A549 (cell line): ENCODE data around the gene CDK19. TPM values are rescaled to one million over a fixed set of nuclear protein-coding genes. Genes with fewer than 3 reads are reported as not detected.

Source experiments
- ATAC-seq, 2 experiments: fragments of 200-7000 bp in 1 of 2; fragments of >200 bp in 1 of 2; cut with Nextera tagmentation in 1 of 2; cut with Tn5 transposase in 1 of 2; 3 replicates each; pipeline versions ENCODE4 v1.8.0 to v1.9.1; 2018 to 2020; ENCODE audit warnings: mild to moderate bottlenecking in 1 of 2, moderate library complexity in 1 of 2
- CTCF ChIA-PET: fragments of 300-600 bp; sonication (Branson Sonifier 250); formaldehyde crosslinking; extraction: SDS; loops from one replicate; lab custom pipeline; 2021; ENCODE audit warnings: antibody characterized with exemption, inconsistent platforms; lab: Yijun Ruan, JAX
- POLR2A ChIA-PET: fragments of 350-600 bp; formaldehyde crosslinking; extraction: SDS; loops from one replicate; lab custom pipeline; 2021; ENCODE audit warnings: antibody characterized with exemption, inconsistent platforms; lab: Yijun Ruan, JAX
- DNase-seq, 2 experiments: peaks; one replicate each; pipeline versions ENCODE4 v3.0.0 to v3.0.0-alpha.2; 2011 to 2016; ENCODE audit warnings: low read depth in 1 of 2, low spot score in 1 of 2
- FAIRE-seq: peaks from 2 replicates; lab custom pipeline; 2011; peaks lifted over from hg19 to GRCh38; lab: Jason Lieb, UNC
- H3K27ac ChIP-seq, 2 experiments: fragments of >200 bp; sonication (Bioruptor Twin); formaldehyde crosslinking; 3 replicates each; pipeline ENCODE4 v1.5.1; 2016 to 2017
- H3K4me1 ChIP-seq: fragments of >200 bp; sonication (Bioruptor Twin); formaldehyde crosslinking; 3 replicates; pipeline ENCODE4 v1.6.1; 2016
- H3K4me2 ChIP-seq: fragments of >200 bp; sonication (Bioruptor Twin); formaldehyde crosslinking; 3 replicates; pipeline ENCODE4 v1.6.1; 2016
- H3K4me3 ChIP-seq: fragments of >200 bp; sonication (Bioruptor Twin); formaldehyde crosslinking; 3 replicates; pipeline ENCODE4 v1.5.1; 2016
- H3K9me3 ChIP-seq: fragments of >200 bp; sonication (Bioruptor Twin); formaldehyde crosslinking; 3 replicates; pipeline ENCODE4 v1.6.1; 2016
- CBX2 ChIP-seq: fragments of 200-600 bp; sonication (generic); IDR thresholded peaks from 2 replicates; pipeline ENCODE4 v1.6.1; 2016; ENCODE audit warnings: low read depth, mild to moderate bottlenecking, borderline replicate concordance
- CHD2 ChIP-seq: fragments of 150-350 bp; IDR thresholded peaks from 2 replicates; pipeline ENCODE4 v1.6.1; 2014; ENCODE audit warnings: low read length; ENCODE audit not compliant: partially characterized antibody
- E2F6 ChIP-seq: IDR thresholded peaks from 2 replicates; pipeline ENCODE4 v1.6.1; 2012; ENCODE audit warnings: low read depth, borderline replicate concordance
- EHMT2 ChIP-seq: fragments of 200-600 bp; sonication (generic); IDR thresholded peaks from 2 replicates; pipeline ENCODE4 v1.6.1; 2016; ENCODE audit warnings: antibody characterized with exemption, low read depth, mild to moderate bottlenecking, moderate library complexity
- FOSB ChIP-seq: fragments of 250-450 bp; sonication (Bioruptor Pico); IDR thresholded peaks from 2 replicates; pipeline ENCODE4 v1.5.0; 2020; ENCODE audit warnings: mild to moderate bottlenecking, moderate library complexity
- FOXS1 ChIP-seq: fragments of 250-450 bp; sonication (Bioruptor Pico); IDR thresholded peaks from 2 replicates; pipeline ENCODE4 v1.5.0; 2020; ENCODE audit warnings: mild to moderate bottlenecking, moderate library complexity
- GATA3 ChIP-seq: IDR thresholded peaks from 2 replicates; pipeline ENCODE4 v1.6.1; 2012; ENCODE audit warnings: borderline replicate concordance
- HEYL ChIP-seq: fragments of 250-450 bp; sonication (Bioruptor Pico); IDR thresholded peaks from 2 replicates; pipeline ENCODE4 v1.8.0; 2021; ENCODE audit warnings: mild to moderate bottlenecking, moderate library complexity
- HMGXB4 ChIP-seq: fragments of 250-450 bp; sonication (Bioruptor Pico); IDR thresholded peaks from 2 replicates; pipeline ENCODE4 v1.5.0; 2021; ENCODE audit warnings: mild to moderate bottlenecking, moderate library complexity, borderline replicate concordance
- MAFK ChIP-seq: fragments of 450-650 bp; IDR thresholded peaks from 2 replicates; pipeline ENCODE4 v1.6.1; 2014; ENCODE audit not compliant: partially characterized antibody
- MAZ ChIP-seq: fragments of 150-350 bp; IDR thresholded peaks from 2 replicates; pipeline ENCODE4 v1.6.1; 2014; ENCODE audit warnings: antibody characterized with exemption, low read depth, low read length, borderline replicate concordance
- MYC ChIP-seq: IDR thresholded peaks from 2 replicates; pipeline ENCODE4 v1.6.1; 2012; ENCODE audit warnings: mild to moderate bottlenecking, inconsistent platforms, low read length, improper control_type of control experiment, borderline replicate concordance
- PHF8 ChIP-seq: fragments of 200-600 bp; sonication (generic); IDR thresholded peaks from 2 replicates; pipeline ENCODE4 v1.6.1; 2016; ENCODE audit warnings: low read depth, mild to moderate bottlenecking, antibody characterized with exemption, moderate library complexity, borderline replicate concordance
- POLR2A ChIP-seq: IDR thresholded peaks from 2 replicates; pipeline ENCODE4 v1.6.1; 2012; ENCODE audit warnings: mild to moderate bottlenecking, low read length
- REST ChIP-seq: fragments of 200-600 bp; sonication (generic); IDR thresholded peaks from 2 replicates; pipeline ENCODE4 v1.6.1; 2016; ENCODE audit warnings: antibody characterized with exemption, mild to moderate bottlenecking, moderate library complexity
- RNF2 ChIP-seq: fragments of 200-600 bp; sonication (generic); IDR thresholded peaks from 2 replicates; pipeline ENCODE4 v1.6.1; 2016; ENCODE audit warnings: low read depth, mild to moderate bottlenecking, antibody characterized with exemption, moderate library complexity, borderline replicate concordance
- TFCP2L1 ChIP-seq: fragments of 250-450 bp; sonication (Bioruptor Pico); IDR thresholded peaks from 2 replicates; pipeline ENCODE4 v1.5.0; 2021; ENCODE audit warnings: mild to moderate bottlenecking
- ZFP36 ChIP-seq: fragments of 450-650 bp; IDR thresholded peaks from 2 replicates; pipeline ENCODE4 v1.6.1; 2014; ENCODE audit warnings: borderline replicate concordance; ENCODE audit not compliant: partially characterized antibody
- WGBS: methylation state at CpG from one replicate; pipeline ENCODE4 v1.1.6; 2017; ENCODE audit errors: missing lambda C conversion rate; 5-methylcytosine and 5-hydroxymethylcytosine counted together
- polyA plus RNA-seq, 4 experiments: library from polyadenylated mRNA; depleted of rRNA in 3 of 4; stranded (reverse); fragments of >200 nt; fragmentation: RNase III in 1 of 4; extraction: RNeasy Plus Mini Kit Qiagen cat#74134 plus additional on column Dnase treatment in 1 of 4; gene quantifications; 2 replicates in 3 of 4; 3 replicates in 1 of 4; pipeline ENCODE4 v1.2.3, GENCODE V29; 2011 to 2017
- TF ChIP-seq, protein P1 (sequence below): fragments of >200 bp; sonication (Bioruptor Twin); formaldehyde crosslinking; IDR thresholded peaks from 3 replicates; pipeline ENCODE4 v1.5.1; 2016
- TF ChIP-seq, protein P2 (sequence below): fragments of >200 bp; sonication (Bioruptor Twin); formaldehyde crosslinking; IDR thresholded peaks from 2 replicates; pipeline ENCODE4 v1.6.1; 2016
- TF ChIP-seq, protein P3 (sequence below): fragments of 150-350 bp; IDR thresholded peaks from 2 replicates; pipeline ENCODE4 v1.6.1; 2014; ENCODE audit warnings: low read depth, mild to moderate bottlenecking, low read length

The CDK19 gene
- polyA plus RNA-seq, 2 of the 4 experiments (the other 2 are of a cell fraction): 7.1 to 18.6 TPM

DNA sequence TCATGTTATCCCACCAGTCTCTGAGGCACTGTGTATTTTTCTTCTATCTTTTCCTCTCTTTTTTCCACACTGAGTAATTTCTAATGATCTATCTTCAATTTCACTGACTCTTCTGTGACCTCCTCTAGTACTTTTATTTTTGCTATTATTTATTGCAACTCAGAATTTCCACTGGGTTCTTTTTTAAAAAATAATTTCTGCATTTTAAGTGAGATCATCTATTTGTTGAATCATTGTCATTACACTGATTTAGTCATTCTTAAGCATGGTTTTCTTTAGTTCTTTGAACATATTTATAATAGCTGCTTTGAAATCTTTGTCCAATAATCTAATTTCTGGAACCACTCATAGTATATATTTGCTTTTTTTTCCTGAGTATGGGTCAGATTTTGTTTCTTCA lies 242.1 kb downstream of the CDK19 start:
- ATAC-seq: no peak
- FAIRE-seq: no peak
- Histone ChIP-seq H3K27ac (no peak overlapping the region), H3K4me1 (no peaks in the 10 kb centered on the region), H3K9me3 (no peaks in the 10 kb centered on the region), H3K4me2 (no peak overlapping the region), H3K4me3 (no peak overlapping the region)
- ChIA-PET POLR2A (no interaction called here), CTCF (interaction anchor here (0.6 kb wide), 1 partner anchor 29 kb away, joined by 3 read pairs; no protein-coding TSS in a partner anchor)
- no peak for DNase-seq
- TF ChIP-seq EHMT2 (no peak), ZFP36 (no peak), CHD2 (no peak), HEYL (no peak), POLR2A (no peak), TFCP2L1 (CRISPR knock-in tag) (no peak), FOSB (CRISPR knock-in tag) (no peak), REST (no peak), PHF8 (no peak), MAFK (no peak), MAZ (no peak), CBX2 (no peak), GATA3 (no peak), FOXS1 (CRISPR knock-in tag) (no peak)
- TF ChIP-seq, protein P1, sequence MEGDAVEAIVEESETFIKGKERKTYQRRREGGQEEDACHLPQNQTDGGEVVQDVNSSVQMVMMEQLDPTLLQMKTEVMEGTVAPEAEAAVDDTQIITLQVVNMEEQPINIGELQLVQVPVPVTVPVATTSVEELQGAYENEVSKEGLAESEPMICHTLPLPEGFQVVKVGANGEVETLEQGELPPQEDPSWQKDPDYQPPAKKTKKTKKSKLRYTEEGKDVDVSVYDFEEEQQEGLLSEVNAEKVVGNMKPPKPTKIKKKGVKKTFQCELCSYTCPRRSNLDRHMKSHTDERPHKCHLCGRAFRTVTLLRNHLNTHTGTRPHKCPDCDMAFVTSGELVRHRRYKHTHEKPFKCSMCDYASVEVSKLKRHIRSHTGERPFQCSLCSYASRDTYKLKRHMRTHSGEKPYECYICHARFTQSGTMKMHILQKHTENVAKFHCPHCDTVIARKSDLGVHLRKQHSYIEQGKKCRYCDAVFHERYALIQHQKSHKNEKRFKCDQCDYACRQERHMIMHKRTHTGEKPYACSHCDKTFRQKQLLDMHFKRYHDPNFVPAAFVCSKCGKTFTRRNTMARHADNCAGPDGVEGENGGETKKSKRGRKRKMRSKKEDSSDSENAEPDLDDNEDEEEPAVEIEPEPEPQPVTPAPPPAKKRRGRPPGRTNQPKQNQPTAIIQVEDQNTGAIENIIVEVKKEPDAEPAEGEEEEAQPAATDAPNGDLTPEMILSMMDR: no peak
- TF ChIP-seq, protein P2, sequence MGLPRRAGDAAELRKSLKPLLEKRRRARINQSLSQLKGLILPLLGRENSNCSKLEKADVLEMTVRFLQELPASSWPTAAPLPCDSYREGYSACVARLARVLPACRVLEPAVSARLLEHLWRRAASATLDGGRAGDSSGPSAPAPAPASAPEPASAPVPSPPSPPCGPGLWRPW: no peak
- TF ChIP-seq, protein P3, sequence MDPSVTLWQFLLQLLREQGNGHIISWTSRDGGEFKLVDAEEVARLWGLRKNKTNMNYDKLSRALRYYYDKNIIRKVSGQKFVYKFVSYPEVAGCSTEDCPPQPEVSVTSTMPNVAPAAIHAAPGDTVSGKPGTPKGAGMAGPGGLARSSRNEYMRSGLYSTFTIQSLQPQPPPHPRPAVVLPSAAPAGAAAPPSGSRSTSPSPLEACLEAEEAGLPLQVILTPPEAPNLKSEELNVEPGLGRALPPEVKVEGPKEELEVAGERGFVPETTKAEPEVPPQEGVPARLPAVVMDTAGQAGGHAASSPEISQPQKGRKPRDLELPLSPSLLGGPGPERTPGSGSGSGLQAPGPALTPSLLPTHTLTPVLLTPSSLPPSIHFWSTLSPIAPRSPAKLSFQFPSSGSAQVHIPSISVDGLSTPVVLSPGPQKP: no peak

DNA sequence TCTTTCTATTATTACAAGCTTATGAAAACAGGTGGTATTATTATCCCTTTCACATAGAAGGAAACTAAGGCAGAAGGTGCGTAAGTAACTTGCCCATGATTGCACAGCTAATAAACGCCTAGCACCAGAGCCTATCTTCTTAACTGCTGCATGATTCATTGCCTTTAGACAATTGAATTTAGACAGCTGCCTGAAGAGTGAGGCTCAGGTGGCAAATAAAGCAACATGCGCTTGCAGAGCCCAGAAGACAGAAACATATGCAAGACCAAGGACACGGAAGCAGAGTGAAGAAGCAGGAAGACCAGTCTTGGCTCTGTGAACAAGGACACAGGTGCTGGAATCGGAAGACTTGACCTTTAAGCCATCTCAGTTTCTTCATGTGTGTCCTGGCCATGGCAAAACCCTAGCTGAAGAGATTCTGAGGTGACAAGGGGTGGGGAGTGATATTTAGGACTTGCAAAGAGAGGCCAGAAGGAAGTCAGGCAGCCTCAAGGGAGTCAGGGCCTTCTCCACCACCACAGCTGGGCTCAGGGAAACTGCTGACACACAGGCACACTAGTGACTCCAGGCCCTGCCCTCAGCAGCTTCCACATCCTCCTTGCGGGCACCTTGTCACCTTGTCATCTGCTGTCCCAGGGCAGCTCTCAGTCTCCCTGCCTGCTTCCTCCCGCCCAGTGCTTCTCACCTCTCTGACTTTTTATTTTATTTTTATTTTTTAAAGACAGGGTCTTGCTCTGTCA lies 247.1 kb downstream of the CDK19 start:
- POLR2A ChIA-PET: no interaction called here
- FAIRE-seq: no peak

More for the DNA sequence above, 247.1 kb downstream of the CDK19 start:
- 91% methylated on average over 7 of the region's 7 CpGs for WGBS
- TF ChIP-seq E2F6 (no peak), RNF2 (no peak), HMGXB4 (CRISPR knock-in tag) (no peak), MYC (no peak)
- TF ChIP-seq, all 56 proteins: peak for 0
- no peaks in the 10 kb centered on the region for H3K4me1 ChIP-seq
- CTCF ChIA-PET: interaction anchor here (0.5 to 1.6 kb wide), 2 partner anchors 39 to 375 kb away, joined by 3 to 5 read pairs; no protein-coding TSS in a partner anchor
- no peak for DNase-seq
- no peaks in the 10 kb centered on the region for H3K9me3 ChIP-seq
- ATAC-seq: no peak
- no peak overlapping the region for H3K4me2 ChIP-seq
- H3K4me3 ChIP-seq: no peak overlapping the region
- H3K27ac ChIP-seq: no peak overlapping the region
